Activated effector memory CD4-positive, alpha-beta T cell treated with anti-CD3 and anti-CD28 coated beads, Interleukin-2, amount 50 U/mL, for 16 hours (primary cell): ENCODE data around the gene ELL2.

Experiments used
- DNase-seq: peaks from one replicate; pipeline ENCODE4 v3.0.0-alpha.2; 2020

ELL2 gene

GRCh38 chr5:95954716-95955115 is 6.9 kb downstream of the ELL2 start:
- no peak for DNase-seq

GRCh38 chr5:95953021-95953702 is 8.5 kb downstream of the ELL2 start:
- no peak for DNase-seq

GRCh38 chr5:95951916-95952315 is 9.7 kb downstream of the ELL2 start:
- DNase-seq = no peak

GRCh38 chr5:95949810-95950209 is 11.8 kb downstream of the ELL2 start:
- no peak for DNase-seq

GRCh38 chr5:95948631-95949030 is 13.0 kb downstream of the ELL2 start:
- DNase-seq = no peak

GRCh38 chr5:95946451-95946850 is 15.2 kb downstream of the ELL2 start:
- DNase-seq = no peak

GRCh38 chr5:95942968-95943367 is 18.7 kb downstream of the ELL2 start:
- DNase-seq = no peak

- no peak for DNase-seq
These were observed 19.2 kb downstream of the ELL2 start for GRCh38 chr5:95942414-95942813.

- no peak for DNase-seq
These were observed 19.9 kb downstream of the ELL2 start for GRCh38 chr5:95941756-95942155.

- no peak for DNase-seq
These were observed 20.6 kb downstream of the ELL2 start for GRCh38 chr5:95940758-95941682.

GRCh38 chr5:95939465-95939864 is 22.2 kb downstream of the ELL2 start:
- no peak for DNase-seq

GRCh38 chr5:95938766-95939165 is 22.9 kb downstream of the ELL2 start:
- no peak for DNase-seq

- DNase-seq = no peak
These were observed 23.3 kb downstream of the ELL2 start for GRCh38 chr5:95938347-95938746.

GRCh38 chr5:95937607-95938152 is 24.0 kb downstream of the ELL2 start:
- no peak for DNase-seq

- DNase-seq = no peak
These were observed 24.7 kb downstream of the ELL2 start for GRCh38 chr5:95936812-95937397.

- DNase-seq = no peak
These were observed 26.0 kb downstream of the ELL2 start for GRCh38 chr5:95935553-95936100.

GRCh38 chr5:95934207-95934804 is 27.3 kb downstream of the ELL2 start:
- DNase-seq = no peak

GRCh38 chr5:95932941-95933340 is 28.7 kb downstream of the ELL2 start:
- DNase-seq = no peak

GRCh38 chr5:95931079-95931833 is 30.4 kb downstream of the ELL2 start:
- DNase-seq = no peak

- no peak for DNase-seq
These were observed 31.3 kb downstream of the ELL2 start for GRCh38 chr5:95930141-95930930.

GRCh38 chr5:95928724-95929253 is 32.9 kb downstream of the ELL2 start:
- no peak for DNase-seq
